Gastroesophageal sphincter (tissue), 3 donors: Measurements from ENCODE around the gene PDZD8.

ENCODE experiments used
- CTCF ChIP-seq, 4 experiments: fragments of 200-600 bp in 2 of 4; fragments of 450-650 bp in 2 of 4; sonication (generic) in 1 of 4; IDR thresholded peaks; one replicate each; pipeline ENCODE4 v1.5.1; 2017 to 2019; ENCODE audit warnings: antibody characterized with exemption in 4 of 4, mild to moderate bottlenecking in 2 of 4, moderate library complexity in 2 of 4
- EP300 ChIP-seq: sonication (generic); formaldehyde crosslinking; IDR thresholded peaks from one replicate; pipeline ENCODE4 v1.6.1; 2017; ENCODE audit warnings: antibody characterized with exemption, mild to moderate bottlenecking
- POLR2A ChIP-seq, 2 donors: fragments of 450-650 bp; IDR thresholded peaks; one replicate each; pipeline ENCODE4 v1.6.1; 2017; ENCODE audit warnings: antibody characterized with exemption in 2 of 2, mild to moderate bottlenecking in 2 of 2, moderate library complexity in 1 of 2
- POLR2AphosphoS5 ChIP-seq: sonication (generic); formaldehyde crosslinking; IDR thresholded peaks from one replicate; pipeline ENCODE4 v1.6.1; 2017; ENCODE audit warnings: antibody characterized with exemption

GRCh38 chr10:117241541-117242462 lies 133.4 kb downstream of the PDZD8 start:
- no peak for TF ChIP-seq CTCF (IDR thresholded peaks at IDR 0.05)
- no peak for TF ChIP-seq POLR2A (IDR thresholded peaks at IDR 0.05)
- TF ChIP-seq EP300: no peak
- TF ChIP-seq POLR2AphosphoS5: no peak
